PC-9 (cell line): Measurements from ENCODE around the gene NUDT9. TPM values are rescaled to one million over a fixed set of nuclear protein-coding genes. Genes with fewer than 3 reads are reported as not detected.

Experiments
- BruUV-seq: library from RNA; stranded (reverse); fragments of 400-500 nt; replicated peaks from 2 replicates; lab custom pipeline; 2021; lab: Mats Ljungman, UMichigan
- CTCF ChIA-PET: fragments of 300-600 bp; sonication (Branson Sonifier 250); formaldehyde crosslinking; loops from one replicate; lab custom pipeline; 2022; ENCODE audit warnings: antibody characterized with exemption; lab: Charles Lee
- POLR2A ChIA-PET: fragments of 300-600 bp; sonication (Branson Sonifier 250); formaldehyde crosslinking; loops from one replicate; lab custom pipeline; 2022; ENCODE audit warnings: antibody characterized with exemption; ENCODE audit not compliant: unreplicated experiment; lab: Charles Lee
- DNase-seq, 2 experiments: peaks; one replicate each; pipeline versions ENCODE4 v3.0.0 to v3.0.0-alpha.2; 2015 to 2022; ENCODE audit warnings: mixed read lengths in 1 of 2
- H2AFZ ChIP-seq: fragments of 200-600 bp; sonication (generic); 2 replicates; pipeline ENCODE4 v1.8.1; 2017; ENCODE audit warnings: antibody characterized with exemption
- H3F3A ChIP-seq: fragments of 200-600 bp; sonication (generic); 2 replicates; pipeline ENCODE4 v1.8.1; 2017; ENCODE audit warnings: antibody characterized with exemption, mild to moderate bottlenecking, low read depth; ENCODE audit not compliant: insufficient read depth
- H3K27ac ChIP-seq: fragments of 200-600 bp; sonication (generic); 2 replicates; pipeline ENCODE4 v1.6.1; 2016; ENCODE audit warnings: mixed run types
- H3K27me3 ChIP-seq: fragments of 200-600 bp; sonication (generic); 2 replicates; pipeline ENCODE4 v1.6.1; 2016; ENCODE audit warnings: low read depth, mixed run types; ENCODE audit not compliant: insufficient read depth
- H3K36me3 ChIP-seq: fragments of 200-600 bp; sonication (generic); 2 replicates; pipeline ENCODE4 v1.6.1; 2016; ENCODE audit warnings: low read depth, mixed run types
- H3K4me1 ChIP-seq: fragments of 200-600 bp; sonication (generic); replicated peaks from 2 replicates; pipeline ENCODE4 v1.6.1; 2016; ENCODE audit warnings: mixed run types; ENCODE audit not compliant: insufficient read depth
- H3K4me2 ChIP-seq: fragments of 200-600 bp; sonication (generic); 2 replicates; pipeline ENCODE4 v1.6.1; 2017; ENCODE audit warnings: mixed run types
- H3K4me3 ChIP-seq: fragments of 200-600 bp; sonication (generic); 2 replicates; pipeline ENCODE4 v1.6.1; 2016; ENCODE audit warnings: mixed run types
- H3K79me2 ChIP-seq: fragments of 200-600 bp; sonication (generic); 2 replicates; pipeline ENCODE4 v1.6.1; 2017; ENCODE audit warnings: low read depth, mixed run types
- H3K9me2 ChIP-seq: fragments of 200-600 bp; sonication (generic); 2 replicates; pipeline ENCODE4 v1.8.1; 2017; ENCODE audit warnings: mild to moderate bottlenecking; ENCODE audit not compliant: insufficient read depth
- H3K9me3 ChIP-seq: fragments of 200-600 bp; sonication (generic); 2 replicates; pipeline ENCODE4 v1.8.1; 2016; ENCODE audit warnings: low read depth; ENCODE audit not compliant: insufficient read depth
- H4K20me1 ChIP-seq: fragments of 200-600 bp; sonication (generic); 2 replicates; pipeline ENCODE4 v1.8.1; 2017; ENCODE audit not compliant: insufficient read depth
- CTCF ChIP-seq: fragments of 200-600 bp; sonication (generic); conservative IDR thresholded peaks from 2 replicates; pipeline ENCODE4 v1.6.1; 2017; ENCODE audit warnings: mixed run types, antibody characterized with exemption, mild to moderate bottlenecking, moderate library complexity
- EZH2 ChIP-seq: fragments of 200-600 bp; sonication (generic); IDR thresholded peaks from 2 replicates; pipeline ENCODE4 v1.8.0; 2017; ENCODE audit warnings: antibody characterized with exemption, low read depth
- intact Hi-C: fragments of 100-400 bp; cut with micrococcal nuclease; formaldehyde crosslinking; loops from one replicate; pipeline ENCODE4 v1.10.0; 2022; ENCODE audit not compliant: unreplicated experiment
- total RNA-seq: library from RNA; stranded (reverse); gene quantifications from 2 replicates; pipeline ENCODE4 v1.2.3, GENCODE V29; 2021

The NUDT9 gene
- total RNA-seq, 1 experiment from 2014 or later, result 14.7 TPM

DNA sequence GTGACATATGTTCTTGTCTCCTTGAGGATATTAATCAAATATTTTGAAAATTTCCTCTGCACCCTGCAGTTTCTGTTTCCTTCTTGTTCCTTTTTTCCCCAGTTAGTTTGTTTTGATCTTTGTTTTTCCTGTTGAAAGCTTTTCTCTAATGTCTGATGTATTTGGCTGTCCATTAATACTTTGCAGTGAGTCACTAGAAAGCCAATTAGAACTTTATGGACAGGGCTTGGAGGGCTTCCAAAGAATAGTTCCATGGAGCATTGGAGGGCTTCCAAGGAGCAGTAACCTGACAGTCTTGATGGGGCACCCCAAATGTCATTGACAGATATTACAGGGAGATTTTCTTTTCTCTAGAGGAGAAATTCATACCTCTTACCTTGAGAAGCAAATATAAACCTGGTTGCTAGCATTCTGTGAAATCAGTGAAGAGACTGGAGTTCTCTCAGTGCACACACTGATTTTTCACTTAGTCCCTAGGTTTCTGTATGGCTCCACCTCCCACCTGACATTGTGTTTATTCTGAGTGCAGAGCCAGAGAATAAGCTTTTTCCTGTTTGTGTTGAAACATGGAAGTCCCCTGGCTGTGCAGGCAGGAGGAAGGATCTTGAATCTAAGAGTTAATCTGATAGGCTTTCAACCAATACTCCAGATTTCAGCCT is 80.3 kb downstream of the NUDT9 start:
- H3K9me3 ChIP-seq, result no peaks in the 10 kb centered on the region
- ChIA-PET CTCF (no interaction called here), POLR2A (interaction anchor here (0.7 kb wide), 1 partner anchor 16 kb away, joined by 4 read pairs; no protein-coding TSS in a partner anchor)
- DNase-seq, result peak in 1 of 2 experiments; percentile 17
- intact Hi-C loops, result no loop called here
- no peak overlapping the region for H3K4me2 ChIP-seq
- H3K79me2 ChIP-seq, result no peaks in the 10 kb centered on the region
- no peaks in the 10 kb centered on the region for H3F3A ChIP-seq
- H3K4me1 ChIP-seq, result no peaks in the 10 kb centered on the region
- H3K27me3 ChIP-seq, result no peaks in the 10 kb centered on the region
- no peaks in the 10 kb centered on the region for H3K9me2 ChIP-seq
- no peak overlapping the region for H3K27ac ChIP-seq
- H2AFZ ChIP-seq, result no peak overlapping the region
- no peaks in the 10 kb centered on the region for H3K36me3 ChIP-seq
- H3K4me3 ChIP-seq, result no peak overlapping the region
- TF ChIP-seq EZH2 (no peak), CTCF (no peak)
- BruUV-seq, result no TSS peak
- no peaks in the 10 kb centered on the region for H4K20me1 ChIP-seq

- no TSS peak for BruUV-seq
- Histone ChIP-seq H3K27me3 (no peaks in the 10 kb centered on the region), H3K27ac (no peak overlapping the region), H3K4me3 (no peak overlapping the region), H3K9me2 (no peaks in the 10 kb centered on the region), H3K4me1 (no peaks in the 10 kb centered on the region), H3F3A (no peaks in the 10 kb centered on the region), H3K79me2 (no peaks in the 10 kb centered on the region), H3K9me3 (no peaks in the 10 kb centered on the region), H3K4me2 (no peak overlapping the region), H3K36me3 (no peaks in the 10 kb centered on the region), H2AFZ (no peak overlapping the region), H4K20me1 (no peaks in the 10 kb centered on the region)
- TF ChIP-seq CTCF, result no peak
- TF ChIP-seq EZH2, result no peak
- no peak for DNase-seq
- ChIA-PET POLR2A (no interaction called here), CTCF (no interaction called here)
- intact Hi-C loops, result no loop called here
These were observed 83.5 kb downstream of the NUDT9 start for GRCh38 chr4:87505862-87506261.

DNA sequence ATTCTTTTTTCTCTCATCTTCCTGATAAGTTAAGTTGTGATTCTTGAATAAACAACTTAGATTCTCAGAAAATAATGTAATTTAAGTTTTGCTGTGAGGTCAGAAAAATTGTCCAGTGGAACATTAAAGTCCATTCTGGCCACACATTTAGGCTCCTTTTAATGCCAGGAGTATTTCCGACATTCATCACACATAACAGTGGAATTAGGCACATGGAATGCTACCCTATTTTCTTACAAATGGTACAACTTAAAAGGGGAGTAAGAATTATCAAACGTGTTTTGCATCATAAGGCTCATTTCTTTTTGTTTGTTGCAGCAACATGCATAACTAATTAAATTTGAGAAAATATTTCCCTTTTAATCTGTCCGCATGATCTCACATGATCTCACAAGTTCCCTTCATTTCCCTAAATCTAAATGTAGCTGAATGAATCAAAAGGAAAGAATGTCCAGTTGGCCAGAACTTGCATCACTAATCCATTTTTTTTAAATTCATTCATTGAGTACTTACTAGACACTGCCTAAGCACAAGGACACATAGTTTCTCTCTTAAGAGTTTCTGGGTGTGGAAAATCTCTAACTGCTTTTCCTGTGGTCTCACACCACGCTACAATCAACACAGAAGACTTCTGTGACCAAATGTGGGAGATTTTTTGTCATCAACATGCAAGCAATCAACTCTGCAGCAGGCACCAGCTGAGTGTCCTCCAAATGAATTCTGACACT is 84.8 kb downstream of the NUDT9 start:
- H3K27me3 ChIP-seq, result no peaks in the 10 kb centered on the region
- H3K4me3 ChIP-seq, result no peak overlapping the region
- no peak overlapping the region for H2AFZ ChIP-seq
- no TSS peak for BruUV-seq
- no peaks in the 10 kb centered on the region for H3K9me3 ChIP-seq
- H4K20me1 ChIP-seq, result no peaks in the 10 kb centered on the region
- H3K79me2 ChIP-seq, result no peaks in the 10 kb centered on the region
- H3K27ac ChIP-seq, result no peak overlapping the region
- TF ChIP-seq EZH2, result no peak
- TF ChIP-seq CTCF, result no peak
- ChIA-PET POLR2A (no interaction called here), CTCF (no interaction called here)
- no peak for DNase-seq
- H3K4me1 ChIP-seq, result no peaks in the 10 kb centered on the region
- no peaks in the 10 kb centered on the region for H3K9me2 ChIP-seq
- intact Hi-C loops, result no loop called here
- no peak overlapping the region for H3K4me2 ChIP-seq
- H3K36me3 ChIP-seq, result no peaks in the 10 kb centered on the region
- H3F3A ChIP-seq, result no peaks in the 10 kb centered on the region

Other genes starting within 250 kb of the NUDT9 start
- gene KLHL8, start 202.0 kb upstream of the NUDT9 start, total RNA-seq, result 8.5 and 10.4 TPM in 2 replicates
- not detected in 2 replicates for gene HSD17B13, start 99.7 kb upstream of the NUDT9 start, total RNA-seq
- 26.9 and 30.5 TPM in 2 replicates for gene HSD17B11, start 31.4 kb upstream of the NUDT9 start, total RNA-seq
- not detected in 2 replicates for gene SPARCL1, start 106.8 kb downstream of the NUDT9 start, total RNA-seq
- not detected in 2 replicates for gene DSPP, start 186.0 kb downstream of the NUDT9 start, total RNA-seq
- gene DMP1, start 227.7 kb downstream of the NUDT9 start, total RNA-seq, result not detected in 2 replicates